Measurements from ENCODE around the gene MINDY1. TPM values are rescaled to one million over a fixed set of nuclear protein-coding genes. Genes with fewer than 3 reads are reported as not detected.

MINDY1 gene
- total and polyA plus RNA-seq, 2 donors (not counting 1 experiment from before 2014, with no cell fraction given) = 7.6 to 16.1 TPM

- CTCF ChIA-PET = interaction anchor here (0.9 to 2.5 kb wide), 4 partner anchors 23 to 49 kb away, joined by 3 to 13 read pairs (median 4); partner anchors contain the start of gene MINDY1
Observed at GRCh38 chr1:150957666-150958065, 49.0 kb downstream of the MINDY1 start.

DNA sequence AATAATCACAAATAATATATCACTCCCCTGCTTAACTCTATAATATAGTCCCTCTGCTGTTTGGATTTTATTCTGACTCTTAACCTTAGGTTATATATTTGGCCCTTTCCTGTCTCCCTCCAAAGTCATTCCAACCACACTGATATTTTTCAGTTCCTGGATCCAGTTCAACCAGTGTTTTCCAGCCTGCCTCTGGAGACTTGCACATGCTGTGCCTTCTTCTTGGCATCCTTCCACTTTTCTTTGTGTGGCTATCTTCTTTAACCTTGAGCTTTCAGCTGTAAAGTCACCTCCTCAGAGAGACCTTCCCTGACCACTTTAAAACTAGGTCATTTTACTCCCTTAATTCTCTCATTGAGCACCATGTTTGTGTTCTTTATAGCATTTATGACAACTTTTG, 51.4 kb downstream of the MINDY1 start:
- H4K20me1 ChIP-seq (ENCODE audit: control insufficient read depth, insufficient read depth, low read length, poor library complexity, severe bottlenecking) = no peaks in the 10 kb centered on the region
- H3K36me3 ChIP-seq (replicated peaks in 1 of 2; ENCODE audit: control extremely low read depth in 1 of 2, control insufficient read depth in 1 of 2, extremely low read depth in 1 of 2, insufficient read depth in 2 of 2, low read length in 1 of 2) = peaks cover 11 to 73% of the 10 kb centered on the region in 2 experiments
- intact Hi-C loops (cut with micrococcal nuclease) = no loop called here
- H3K27ac Mint-ChIP-seq = no peak overlapping the region
- no peak overlapping the region for H3K4me3 Mint-ChIP-seq
- no peaks in the 10 kb centered on the region for H3K79me2 ChIP-seq (ENCODE audit: control insufficient read depth, insufficient read depth, low read length)
- TF ChIP-seq CTCF (IDR thresholded peaks at IDR 0.05) (no peak), EZH2 (IDR thresholded peaks at IDR 0.05; ENCODE audit: borderline replicate concordance, insufficient read depth, low read depth, low read length, poor library complexity, severe bottlenecking) (no peak)
- H2AFZ ChIP-seq (ENCODE audit: insufficient read depth, low read depth, low read length, poor library complexity, severe bottlenecking) = no peak overlapping the region
- no peaks in the 10 kb centered on the region for H3K27me3 Mint-ChIP-seq
- no peak overlapping the region for H3K9ac ChIP-seq (ENCODE audit: low read length)
- ChIA-PET CTCF (interaction anchor here (0.6 to 1.2 kb wide), 2 partner anchors 16 to 17 kb away, joined by 3 to 4 read pairs; no protein-coding TSS in a partner anchor), POLR2A (no interaction called here)
- no peaks in the 10 kb centered on the region for H3K4me1 ChIP-seq (ENCODE audit: control insufficient read depth in 2 of 2, insufficient read depth in 2 of 2, low read length in 2 of 2)
- no peaks in the 10 kb centered on the region for H3K27me3 ChIP-seq (replicated peaks in 1 of 4; ENCODE audit: control extremely low read depth in 1 of 4, control insufficient read depth in 3 of 4, insufficient read depth in 4 of 4, low read length in 3 of 4)
- no peak for DNase-seq
- no peak overlapping the region for H3K4me3 ChIP-seq (ENCODE audit: control extremely low read depth in 1 of 5, extremely low read depth in 1 of 5, insufficient read depth in 1 of 5, low read depth in 2 of 5, low read length in 4 of 5)
- H3K9me3 Mint-ChIP-seq (ENCODE audit: insufficient read depth) = no peaks in the 10 kb centered on the region
- no peak overlapping the region for H3K4me2 ChIP-seq (replicated peaks; ENCODE audit: low read depth, low read length, poor library complexity, severe bottlenecking)
- no peaks in the 10 kb centered on the region for H3K9me3 ChIP-seq (ENCODE audit: control extremely low read depth in 1 of 3, control insufficient read depth in 2 of 3, insufficient read depth in 1 of 3, low read length in 2 of 3)
- no peak for ATAC-seq (ENCODE audit: low read depth)
- H3K4me1 Mint-ChIP-seq = no peaks in the 10 kb centered on the region
- H3K27ac ChIP-seq (ENCODE audit: low read length in 2 of 2) = no peak overlapping the region

More at GRCh38 chr1:150957666-150958065, 49.0 kb downstream of the MINDY1 start:
- no peaks in the 10 kb centered on the region for H3K4me1 Mint-ChIP-seq
- no peak overlapping the region for H3K4me3 Mint-ChIP-seq
- Histone ChIP-seq H3K79me2 (ENCODE audit: control insufficient read depth, insufficient read depth, low read length) (no peaks in the 10 kb centered on the region), H3K4me3 (ENCODE audit: control extremely low read depth in 1 of 5, extremely low read depth in 1 of 5, insufficient read depth in 1 of 5, low read depth in 2 of 5, low read length in 4 of 5) (no peak overlapping the region), H3K27ac (ENCODE audit: low read length in 2 of 2) (no peak overlapping the region), H3K4me2 (replicated peaks; ENCODE audit: low read depth, low read length, poor library complexity, severe bottlenecking) (no peak overlapping the region), H3K4me1 (ENCODE audit: control insufficient read depth in 2 of 2, insufficient read depth in 2 of 2, low read length in 2 of 2) (no peaks in the 10 kb centered on the region), H3K9me3 (ENCODE audit: control extremely low read depth in 1 of 3, control insufficient read depth in 2 of 3, insufficient read depth in 1 of 3, low read length in 2 of 3) (no peaks in the 10 kb centered on the region), H3K36me3 (replicated peaks in 1 of 2; ENCODE audit: control extremely low read depth in 1 of 2, control insufficient read depth in 1 of 2, extremely low read depth in 1 of 2, insufficient read depth in 2 of 2, low read length in 1 of 2) (peaks cover 8 to 79% of the 10 kb centered on the region in 2 experiments), H4K20me1 (ENCODE audit: control insufficient read depth, insufficient read depth, low read length, poor library complexity, severe bottlenecking) (no peaks in the 10 kb centered on the region), H3K27me3 (replicated peaks in 1 of 4; ENCODE audit: control extremely low read depth in 1 of 4, control insufficient read depth in 3 of 4, insufficient read depth in 4 of 4, low read length in 3 of 4) (no peaks in the 10 kb centered on the region), H2AFZ (ENCODE audit: insufficient read depth, low read depth, low read length, poor library complexity, severe bottlenecking) (no peak overlapping the region), H3K9ac (ENCODE audit: low read length) (no peak overlapping the region)
- 97% methylated on average over 7 of the region's 11 CpGs for WGBS (ENCODE audit: insufficient coverage)
- TF ChIP-seq CTCF (IDR thresholded peaks at IDR 0.05) (no peak), EZH2 (IDR thresholded peaks at IDR 0.05; ENCODE audit: borderline replicate concordance, insufficient read depth, low read depth, low read length, poor library complexity, severe bottlenecking) (no peak)
- ATAC-seq (ENCODE audit: low read depth) (no peak), DNase-seq (no peak)
- intact Hi-C loops (cut with micrococcal nuclease) = no loop called here
- no peaks in the 10 kb centered on the region for H3K9me3 Mint-ChIP-seq (ENCODE audit: insufficient read depth)
- no peak overlapping the region for H3K27ac Mint-ChIP-seq
- no peaks in the 10 kb centered on the region for H3K27me3 Mint-ChIP-seq
- POLR2A ChIA-PET = no interaction called here

Measured in B cell (primary cell).